H9 (cell line): Measurements from ENCODE around the gene ZNF77. TPM values are rescaled to one million over a fixed set of nuclear protein-coding genes. Genes with fewer than 3 reads are reported as not detected.

Source experiments
- DNase-seq: peaks from one replicate; pipeline ENCODE4 v3.0.0-alpha.2; 2017
- H2AFZ ChIP-seq: one replicate; pipeline ENCODE4 v1.6.1; 2013; ENCODE audit warnings: mild to moderate bottlenecking, low read length, control low read depth, moderate library complexity
- H2AK5ac ChIP-seq: 2 replicates; pipeline ENCODE4 v1.6.1; 2013; ENCODE audit warnings: low read length, control low read depth, mixed read lengths; ENCODE audit not compliant: insufficient read length
- H2BK120ac ChIP-seq: one replicate; pipeline ENCODE4 v1.6.1; 2013; ENCODE audit warnings: low read depth, mild to moderate bottlenecking, low read length, control low read depth, inconsistent platforms; ENCODE audit not compliant: poor library complexity, severe bottlenecking
- H2BK12ac ChIP-seq: 2 replicates; pipeline ENCODE4 v1.6.1; 2013; ENCODE audit warnings: low read length, control low read depth, mixed read lengths, low read depth; ENCODE audit not compliant: insufficient read length
- H2BK15ac ChIP-seq: 2 replicates; pipeline ENCODE4 v1.6.1; 2013; ENCODE audit warnings: low read depth, low read length, control low read depth
- H2BK20ac ChIP-seq: one replicate; pipeline ENCODE4 v1.6.1; 2013; ENCODE audit warnings: low read depth, mild to moderate bottlenecking, low read length, control low read depth, inconsistent platforms; ENCODE audit not compliant: poor library complexity, severe bottlenecking
- H2BK5ac ChIP-seq: 2 replicates; pipeline ENCODE4 v1.6.1; 2013; ENCODE audit warnings: low read length, control low read depth, mixed read lengths; ENCODE audit not compliant: insufficient read length
- H3K14ac ChIP-seq: 2 replicates; pipeline ENCODE4 v1.6.1; 2013; ENCODE audit warnings: low read length, control low read depth; ENCODE audit not compliant: insufficient read depth
- H3K18ac ChIP-seq: 2 replicates; pipeline ENCODE4 v1.6.1; 2013; ENCODE audit warnings: low read depth, mild to moderate bottlenecking, mixed read lengths, low read length, control low read depth; ENCODE audit not compliant: insufficient read length
- H3K23ac ChIP-seq: 2 replicates; pipeline ENCODE4 v1.6.1; 2013; ENCODE audit warnings: low read length, control low read depth, mixed read lengths, low read depth; ENCODE audit not compliant: insufficient read length
- H3K23me2 ChIP-seq: 2 replicates; pipeline ENCODE4 v1.6.1; 2013; ENCODE audit warnings: low read depth, mild to moderate bottlenecking, mixed read lengths, low read length, control low read depth; ENCODE audit not compliant: insufficient read length, poor library complexity, severe bottlenecking
- H3K27ac ChIP-seq: 2 replicates; pipeline ENCODE4 v1.5.1; 2013; ENCODE audit warnings: low read length, control low read depth, mixed read lengths, low read depth; ENCODE audit not compliant: insufficient read length
- H3K27me3 ChIP-seq: 2 replicates; pipeline ENCODE4 v1.6.1; 2013; ENCODE audit warnings: low read length, control low read depth, inconsistent platforms; ENCODE audit not compliant: insufficient read depth
- H3K4ac ChIP-seq: 2 replicates; pipeline ENCODE4 v1.6.1; 2013; ENCODE audit warnings: low read depth, mild to moderate bottlenecking, control low read depth, inconsistent platforms, low read length, moderate library complexity
- H3K4me1 ChIP-seq: 2 replicates; pipeline ENCODE4 v1.6.1; 2013; ENCODE audit warnings: low read length, control low read depth, inconsistent platforms; ENCODE audit not compliant: insufficient read depth
- H3K4me2 ChIP-seq: 2 replicates; pipeline ENCODE4 v1.6.1; 2013; ENCODE audit warnings: low read length, control low read depth, mixed read lengths; ENCODE audit not compliant: insufficient read length, insufficient read depth
- H3K56ac ChIP-seq: 2 replicates; pipeline ENCODE4 v1.6.1; 2013; ENCODE audit warnings: low read depth, mild to moderate bottlenecking, mixed read lengths, low read length, control low read depth; ENCODE audit not compliant: insufficient read length
- H3K79me1 ChIP-seq: 2 replicates; pipeline ENCODE4 v1.6.1; 2013; ENCODE audit warnings: low read depth, mild to moderate bottlenecking, moderate library complexity, low read length, control low read depth, inconsistent platforms; ENCODE audit not compliant: insufficient read depth, poor library complexity, severe bottlenecking
- H3K79me2 ChIP-seq: 2 replicates; pipeline ENCODE4 v1.6.1; 2013; ENCODE audit warnings: low read length, control low read depth, inconsistent platforms; ENCODE audit not compliant: insufficient read depth
- H3K9ac ChIP-seq: 2 replicates; pipeline ENCODE4 v1.6.1; 2013; ENCODE audit warnings: low read length, control low read depth, mixed read lengths; ENCODE audit not compliant: insufficient read length; ENCODE audit errors: extremely low read depth
- H3K9me3 ChIP-seq: one replicate; pipeline ENCODE4 v1.6.1; 2013; ENCODE audit warnings: low read depth, low read length, inconsistent platforms; ENCODE audit not compliant: control insufficient read depth
- H3T11ph ChIP-seq: one replicate; pipeline ENCODE4 v1.6.1; 2013; ENCODE audit warnings: mild to moderate bottlenecking, low read length, control low read depth, inconsistent platforms
- H4K20me1 ChIP-seq: one replicate; pipeline ENCODE4 v1.6.1; 2013; ENCODE audit not compliant: control insufficient read depth, insufficient read length, insufficient read depth
- H4K5ac ChIP-seq: 2 replicates; pipeline ENCODE4 v1.6.1; 2013; ENCODE audit warnings: low read depth, mild to moderate bottlenecking, mixed read lengths, low read length, control low read depth; ENCODE audit not compliant: insufficient read length
- H4K8ac ChIP-seq: replicated peaks from 2 replicates; pipeline ENCODE4 v1.6.1; 2013; ENCODE audit warnings: low read length, control low read depth, mixed read lengths, low read depth; ENCODE audit not compliant: insufficient read length
- H4K91ac ChIP-seq: 2 replicates; pipeline ENCODE4 v1.6.1; 2013; ENCODE audit warnings: low read depth, mild to moderate bottlenecking, moderate library complexity, mixed read lengths, low read length, control low read depth; ENCODE audit not compliant: insufficient read length
- H3K27ac Mint-ChIP-seq, 3 experiments: 2 replicates in 2 of 3; 3 replicates in 1 of 3; pipeline ENCODE4 v1.8.0; 2020 to 2021; ENCODE audit warnings: mixed read lengths in 3 of 3, mild to moderate bottlenecking in 1 of 3, moderate library complexity in 1 of 3
- H3K27me3 Mint-ChIP-seq: 2 replicates; pipeline ENCODE4 v1.8.0; 2021; ENCODE audit warnings: low read depth, mild to moderate bottlenecking, moderate library complexity, mixed read lengths
- H3K36me3 Mint-ChIP-seq, 3 experiments: 2 replicates in 2 of 3; 3 replicates in 1 of 3; pipeline ENCODE4 v1.8.0; 2020 to 2021; ENCODE audit warnings: low read depth in 3 of 3, mixed read lengths in 3 of 3; ENCODE audit not compliant: insufficient read depth in 1 of 3
- H3K4me1 Mint-ChIP-seq, 2 experiments: 2 replicates each; pipeline ENCODE4 v1.8.0; 2020; ENCODE audit warnings: mixed read lengths in 2 of 2
- H3K4me3 Mint-ChIP-seq, 2 experiments: 2 replicates in 1 of 2; 3 replicates in 1 of 2; pipeline ENCODE4 v1.8.0; 2020 to 2021; ENCODE audit warnings: mild to moderate bottlenecking in 2 of 2, mixed read lengths in 2 of 2, moderate library complexity in 1 of 2
- H3K9me3 Mint-ChIP-seq, 2 experiments: 2 replicates in 1 of 2; 3 replicates in 1 of 2; pipeline ENCODE4 v1.8.0; 2020; ENCODE audit warnings: mild to moderate bottlenecking in 2 of 2, mixed read lengths in 2 of 2, moderate library complexity in 1 of 2
- WGBS: extraction: QIAGEN DNeasy Blood & Tissue Kit; methylation state at CpG from one replicate; pipeline ENCODE4 v1.1.7; 2013; ENCODE audit warnings: missing lambda C conversion rate, low lambda C conversion rate, mixed read lengths; ENCODE audit not compliant: insufficient read length; ENCODE audit errors: extremely low coverage; 5-methylcytosine and 5-hydroxymethylcytosine counted together
- total RNA-seq: library from RNA; stranded (reverse); gene quantifications from 2 replicates; pipeline ENCODE4 v1.2.1, GENCODE V29; 2021
- TF ChIP-seq, protein P1 (sequence below): fragments of 200-600 bp; sonication (generic); conservative IDR thresholded peaks from 3 replicates; pipeline ENCODE4 v1.8.0; 2021; ENCODE audit warnings: antibody characterized with exemption, mild to moderate bottlenecking

Gene ZNF77
- total RNA-seq, 1 experiment from 2014 or later, result 4.6 TPM

DNA sequence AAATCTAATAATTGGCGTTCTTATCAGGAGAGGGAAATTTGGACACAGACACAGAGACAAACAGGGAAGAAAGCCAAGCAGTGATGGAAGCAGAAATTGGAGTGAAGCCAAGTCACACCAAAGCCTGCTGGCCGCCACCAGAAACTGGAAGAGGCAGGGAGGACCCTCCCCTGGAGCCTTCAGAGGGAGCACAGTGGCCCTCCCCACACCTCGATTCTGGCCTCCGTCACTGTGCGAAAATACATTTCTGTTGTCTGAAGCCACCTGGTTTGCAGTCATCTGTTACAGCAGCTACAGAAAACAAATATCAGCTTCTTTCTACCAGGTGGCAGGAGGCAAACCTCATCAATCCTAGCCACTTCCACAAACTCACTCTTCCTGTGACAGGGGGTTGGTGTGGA lies 24.3 kb upstream of the ZNF77 start:
- Histone ChIP-seq H2AK5ac (no peak overlapping the region), H4K8ac (no peak overlapping the region), H3K4ac (no peak overlapping the region), H3K27ac (no peak overlapping the region), H3K14ac (no peak overlapping the region), H3K56ac (no peak overlapping the region), H2BK12ac (no peak overlapping the region), H3K4me1 (no peaks in the 10 kb centered on the region), H3K4me2 (no peak overlapping the region), H3K79me1 (no peaks in the 10 kb centered on the region), H4K20me1 (no peaks in the 10 kb centered on the region), H2AFZ (no peak overlapping the region), H3K23ac (no peak overlapping the region), H2BK15ac (no peak overlapping the region), H3K79me2 (no peaks in the 10 kb centered on the region), H3K23me2 (no peaks in the 10 kb centered on the region), H2BK120ac (no peak overlapping the region), H3K9ac (no peak overlapping the region), H2BK20ac (no peak overlapping the region), H3T11ph (no peak overlapping the region), H4K91ac (no peak overlapping the region), H3K18ac (no peak overlapping the region), H3K27me3 (no peaks in the 10 kb centered on the region), H4K5ac (no peak overlapping the region), H3K9me3 (no peaks in the 10 kb centered on the region), H2BK5ac (no peak overlapping the region)
- Mint-ChIP-seq H3K36me3 (no peaks in the 10 kb centered on the region), H3K4me1 (peaks cover 2% of the 10 kb centered on the region in 2 experiments; a peak in 1 of 4 replicates), H3K4me3 (no peak overlapping the region), H3K27ac (peak overlapping the region in 1 of 3 experiments; percentile 71; a peak in 1 of 7 replicates), H3K9me3 (peaks cover 1 to 2% of the 10 kb centered on the region in 2 experiments; a peak in 3 of 5 replicates), H3K27me3 (peaks cover 19% of the 10 kb centered on the region)
- no peak for DNase-seq
- TF ChIP-seq, protein P1, sequence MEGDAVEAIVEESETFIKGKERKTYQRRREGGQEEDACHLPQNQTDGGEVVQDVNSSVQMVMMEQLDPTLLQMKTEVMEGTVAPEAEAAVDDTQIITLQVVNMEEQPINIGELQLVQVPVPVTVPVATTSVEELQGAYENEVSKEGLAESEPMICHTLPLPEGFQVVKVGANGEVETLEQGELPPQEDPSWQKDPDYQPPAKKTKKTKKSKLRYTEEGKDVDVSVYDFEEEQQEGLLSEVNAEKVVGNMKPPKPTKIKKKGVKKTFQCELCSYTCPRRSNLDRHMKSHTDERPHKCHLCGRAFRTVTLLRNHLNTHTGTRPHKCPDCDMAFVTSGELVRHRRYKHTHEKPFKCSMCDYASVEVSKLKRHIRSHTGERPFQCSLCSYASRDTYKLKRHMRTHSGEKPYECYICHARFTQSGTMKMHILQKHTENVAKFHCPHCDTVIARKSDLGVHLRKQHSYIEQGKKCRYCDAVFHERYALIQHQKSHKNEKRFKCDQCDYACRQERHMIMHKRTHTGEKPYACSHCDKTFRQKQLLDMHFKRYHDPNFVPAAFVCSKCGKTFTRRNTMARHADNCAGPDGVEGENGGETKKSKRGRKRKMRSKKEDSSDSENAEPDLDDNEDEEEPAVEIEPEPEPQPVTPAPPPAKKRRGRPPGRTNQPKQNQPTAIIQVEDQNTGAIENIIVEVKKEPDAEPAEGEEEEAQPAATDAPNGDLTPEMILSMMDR, result no peak
- no CpG with 5 or more reads among the region's 5 CpGs for WGBS
